Sciatic nerve (tissue), 2 donors: Measurements from ENCODE around the gene ASTN2. TPM values are rescaled to one million over a fixed set of nuclear protein-coding genes. Genes with fewer than 3 reads are reported as not detected.

Experiments used
- ATAC-seq: fragments of 200-7000 bp; cut with Tn5 transposase; one replicate; pipeline ENCODE4 v1.9.1; 2020; ENCODE audit warnings: mild to moderate bottlenecking, moderate library complexity
- DNase-seq: peaks from one replicate; pipeline ENCODE4 v3.0.0-alpha.2; 2020; ENCODE audit warnings: low spot score
- intact Hi-C: fragments of 100-400 bp; cut with DNase I; formaldehyde crosslinking; loops from one replicate; pipeline ENCODE4 v1.14.2; 2022
- total RNA-seq: library from RNA; stranded (reverse); fragmentation: NEBNext Ultra II Directional; extraction: Animal tissue kit (Norgen Biotek cat#: 25700); gene quantifications from one replicate; pipeline ENCODE4 v1.2.1, GENCODE V29; 2021
- donor health status: DM: no; HTN: no; CAD: no.
- donor health status: DM: no; HTN: no; CAD: no.

Gene ASTN2
- total RNA-seq, 1 donor from 2014 or later, result 19.1 TPM

- intact Hi-C loops, result no loop called here
- ATAC-seq (no peak), DNase-seq (no peak)
These were observed 845.7 kb downstream of the ASTN2 start for GRCh38 chr9:116569111-116569510.

GRCh38 chr9:116566677-116567488, 848.0 kb downstream of the ASTN2 start:
- DNase-seq (no peak), ATAC-seq (no peak)
- intact Hi-C loops, result no loop called here

- ATAC-seq (no peak), DNase-seq (no peak)
- intact Hi-C loops, result no loop called here
These were observed 848.9 kb downstream of the ASTN2 start for GRCh38 chr9:116565986-116566385.

GRCh38 chr9:116564266-116564793, 850.5 kb downstream of the ASTN2 start:
- ATAC-seq (no peak), DNase-seq (no peak)
- intact Hi-C loops, result no loop called here

GRCh38 chr9:116558818-116559540, 855.9 kb downstream of the ASTN2 start:
- intact Hi-C loops, result no loop called here
- ATAC-seq (no peak), DNase-seq (no peak)

- DNase-seq, result no peak
- ATAC-seq, result no peak
- intact Hi-C loops, result no loop called here
These were observed 856.8 kb downstream of the ASTN2 start for GRCh38 chr9:116558035-116558434.

- intact Hi-C loops, result no loop called here
- ATAC-seq, result no peak
- DNase-seq, result no peak
These were observed 859.2 kb downstream of the ASTN2 start for GRCh38 chr9:116555556-116556155.

GRCh38 chr9:116555119-116555518, 859.7 kb downstream of the ASTN2 start:
- ATAC-seq (peak; percentile 42), DNase-seq (no peak)

GRCh38 chr9:116550696-116551436, 864.0 kb downstream of the ASTN2 start:
- intact Hi-C loops, result no loop called here
- no peak for DNase-seq
- no peak for ATAC-seq

More at GRCh38 chr9:116555119-116555518, 859.7 kb downstream of the ASTN2 start:
- intact Hi-C loops, result no loop called here

- no peak for ATAC-seq
- intact Hi-C loops, result no loop called here
- no peak for DNase-seq
These were observed 864.8 kb downstream of the ASTN2 start for GRCh38 chr9:116549786-116550660.

GRCh38 chr9:116549061-116549664, 865.7 kb downstream of the ASTN2 start:
- DNase-seq (peak; percentile 72), ATAC-seq (peak; percentile 94)
- intact Hi-C loops, result no loop called here

GRCh38 chr9:116547729-116548426, 867.0 kb downstream of the ASTN2 start:
- DNase-seq, result no peak
- intact Hi-C loops, result no loop called here
- ATAC-seq, result no peak

GRCh38 chr9:116546711-116547581, 867.9 kb downstream of the ASTN2 start:
- intact Hi-C loops, result no loop called here
- DNase-seq, result no peak
- ATAC-seq, result no peak

GRCh38 chr9:116544896-116545295, 870.0 kb downstream of the ASTN2 start:
- ATAC-seq, result peak; percentile 14
- no peak for DNase-seq
- intact Hi-C loops, result no loop called here

GRCh38 chr9:116543731-116544400, 871.0 kb downstream of the ASTN2 start:
- ATAC-seq (peak; percentile 71), DNase-seq (no peak)
- intact Hi-C loops, result no loop called here

- intact Hi-C loops, result no loop called here
- ATAC-seq (no peak), DNase-seq (no peak)
These were observed 873.5 kb downstream of the ASTN2 start for GRCh38 chr9:116541402-116541801.
